GM12874 (cell line): Measurements from ENCODE around the gene CCDC3.

ENCODE experiments used
- CTCF ChIP-seq: IDR thresholded peaks from 2 replicates; pipeline ENCODE4 v1.5.1; 2011; ENCODE audit warnings: low read depth, mild to moderate bottlenecking, control low read depth, low read length, moderate library complexity; ENCODE audit not compliant: insufficient read depth

The CCDC3 gene

GRCh38 chr10:12937527-12937926, 64.0 kb downstream of the CCDC3 start:
- TF ChIP-seq CTCF: no peak

GRCh38 chr10:12934777-12935176, 66.7 kb downstream of the CCDC3 start:
- TF ChIP-seq CTCF: no peak

- no peak for TF ChIP-seq CTCF
These were observed 72.1 kb downstream of the CCDC3 start for GRCh38 chr10:12929381-12929780.

GRCh38 chr10:12928571-12928970, 72.9 kb downstream of the CCDC3 start:
- TF ChIP-seq CTCF: no peak

- no peak for TF ChIP-seq CTCF
These were observed 73.6 kb downstream of the CCDC3 start for GRCh38 chr10:12927896-12928295.

GRCh38 chr10:12925845-12926244, 75.7 kb downstream of the CCDC3 start:
- no peak for TF ChIP-seq CTCF

- TF ChIP-seq CTCF: no peak
These were observed 76.6 kb downstream of the CCDC3 start for GRCh38 chr10:12924911-12925310.
